Neural crest cell (in vitro differentiated cells): ENCODE data around the gene ITPA. TPM values are rescaled to one million over a fixed set of nuclear protein-coding genes. Genes with fewer than 3 reads are reported as not detected.
A peak's percentile ranks its signal among the peaks of the same experiment; 100 is the strongest.
"Not testable (repeated sequence)": the region's sequence is repeated elsewhere in the genome, so short reads cannot be mapped to it uniquely, and the experiment has no call there.

Experiments
- DNase-seq: peaks from one replicate; pipeline ENCODE4 v3.0.0; 2021; ENCODE audit warnings: low read depth, mixed read lengths, low spot score
- H3K27ac Mint-ChIP-seq: one replicate; pipeline ENCODE4 v1.8.0; 2021; ENCODE audit warnings: mild to moderate bottlenecking, mixed read lengths; ENCODE audit not compliant: unreplicated experiment
- H3K27me3 Mint-ChIP-seq: 2 replicates; pipeline ENCODE4 v1.8.0; 2021; ENCODE audit warnings: low read depth, mild to moderate bottlenecking, mixed read lengths
- H3K36me3 Mint-ChIP-seq: 2 replicates; pipeline ENCODE4 v1.8.0; 2021; ENCODE audit warnings: low read depth, mild to moderate bottlenecking, mixed read lengths
- H3K4me1 Mint-ChIP-seq: 2 replicates; pipeline ENCODE4 v1.8.0; 2021; ENCODE audit warnings: mixed read lengths
- H3K4me3 Mint-ChIP-seq: one replicate; pipeline ENCODE4 v1.8.0; 2021; ENCODE audit warnings: mild to moderate bottlenecking, mixed read lengths
- H3K9me3 Mint-ChIP-seq: 2 replicates; pipeline ENCODE4 v1.8.0; 2021; ENCODE audit warnings: mixed read lengths
- CTCF ChIP-seq: fragments of 200-600 bp; sonication (generic); conservative IDR thresholded peaks from 2 replicates; pipeline ENCODE4 v1.5.0; 2021; ENCODE audit warnings: antibody characterized with exemption, mild to moderate bottlenecking
- total RNA-seq: library from RNA; stranded (reverse); gene quantifications from 2 replicates; pipeline ENCODE4 v1.2.1, GENCODE V29; 2021

ITPA gene
- total RNA-seq, 1 donor from 2014 or later: 67.0 TPM

GRCh38 chr20:3209946-3210317 is 634 bp downstream of the ITPA start:
- no peaks in the 10 kb centered on the region for H3K36me3 Mint-ChIP-seq
- DNase-seq: no peak
- H3K27ac Mint-ChIP-seq: peak overlapping the region; percentile 96
- H3K4me1 Mint-ChIP-seq: peaks cover 20% of the 10 kb centered on the region
- no peaks in the 10 kb centered on the region for H3K9me3 Mint-ChIP-seq
- TF ChIP-seq CTCF: no peak
- H3K4me3 Mint-ChIP-seq: peak overlapping the region; percentile 93
- H3K27me3 Mint-ChIP-seq: no peaks in the 10 kb centered on the region

DNA sequence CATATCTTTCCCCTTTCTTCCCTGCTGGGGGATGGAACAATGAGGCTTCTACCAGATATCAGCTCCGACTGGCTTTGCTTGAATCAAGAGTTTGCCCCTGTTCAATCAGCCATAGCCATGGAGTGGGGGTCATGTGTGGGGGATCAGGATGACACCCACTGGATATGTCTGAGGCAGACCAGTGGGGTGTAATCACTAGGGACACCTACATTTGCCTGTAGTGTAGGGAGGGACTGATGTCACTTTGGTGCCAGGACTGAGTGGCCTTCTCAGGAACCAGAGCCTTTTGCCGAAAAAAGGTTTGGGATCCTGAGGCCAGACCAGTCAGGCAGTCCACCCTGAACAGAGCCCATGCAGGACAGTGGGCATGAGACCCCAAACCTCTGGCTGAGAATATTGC is 1.0 kb downstream of the ITPA start:
- H3K4me1 Mint-ChIP-seq: peaks cover 20% of the 10 kb centered on the region
- peak overlapping the region; percentile 93 for H3K4me3 Mint-ChIP-seq
- no peaks in the 10 kb centered on the region for H3K9me3 Mint-ChIP-seq
- no peak for TF ChIP-seq CTCF
- H3K36me3 Mint-ChIP-seq: no peaks in the 10 kb centered on the region
- no peak for DNase-seq
- peak overlapping the region; percentile 43 for H3K27ac Mint-ChIP-seq
- H3K27me3 Mint-ChIP-seq: no peaks in the 10 kb centered on the region

GRCh38 chr20:3213226-3213625 is 3.9 kb downstream of the ITPA start:
- no peaks in the 10 kb centered on the region for H3K9me3 Mint-ChIP-seq
- no peak overlapping the region for H3K27ac Mint-ChIP-seq

GRCh38 chr20:3215359-3215917 is 6.1 kb downstream of the ITPA start:
- not testable (repeated sequence) for DNase-seq, H3K36me3 Mint-ChIP-seq, H3K4me1 Mint-ChIP-seq, H3K27me3 Mint-ChIP-seq, H3K9me3 Mint-ChIP-seq, H3K27ac Mint-ChIP-seq
- H3K4me3 Mint-ChIP-seq: peak overlapping the region; percentile 23

More at GRCh38 chr20:3213226-3213625, 3.9 kb downstream of the ITPA start:
- no peaks in the 10 kb centered on the region for H3K27me3 Mint-ChIP-seq
- DNase-seq: no peak
- H3K4me3 Mint-ChIP-seq: no peak overlapping the region
- TF ChIP-seq CTCF: no peak
- no peaks in the 10 kb centered on the region for H3K36me3 Mint-ChIP-seq
- H3K4me1 Mint-ChIP-seq: peaks cover 20% of the 10 kb centered on the region

GRCh38 chr20:3218307-3218988 is 9.2 kb downstream of the ITPA start:
- H3K36me3 Mint-ChIP-seq: no peaks in the 10 kb centered on the region
- H3K4me3 Mint-ChIP-seq: no peak overlapping the region
- no peaks in the 10 kb centered on the region for H3K9me3 Mint-ChIP-seq
- peak; percentile 89 for TF ChIP-seq CTCF
- DNase-seq: peak; percentile 75
- H3K27ac Mint-ChIP-seq: no peak overlapping the region
- no peaks in the 10 kb centered on the region for H3K4me1 Mint-ChIP-seq
- H3K27me3 Mint-ChIP-seq: no peaks in the 10 kb centered on the region
